ENCODE results near the gene SLC43A2. TPM values are rescaled to one million over a fixed set of nuclear protein-coding genes. Genes with fewer than 3 reads are reported as not detected.
"Not testable (repeated sequence)": the region's sequence is repeated elsewhere in the genome, so short reads cannot be mapped to it uniquely, and the experiment has no call there.

The SLC43A2 gene
- total and polyA plus RNA-seq, 2 donors (not counting 3 experiments of a cell fraction or from before 2014, with no cell fraction given), result 41.7 to 52.0 TPM

GRCh38 chr17:1572646-1573045 lies 56.0 kb downstream of the SLC43A2 start:
- dilution Hi-C loops (cut with MboI; ENCODE audit: extremely low pct_ligation_motif_present, low sequenced_read_pairs); H3K9me3 ChIP-seq (replicated peaks; ENCODE audit: control insufficient read depth, insufficient read depth, low read length); H3K79me2 ChIP-seq (ENCODE audit: control insufficient read depth, insufficient read depth, low read length); POLR2A ChIA-PET; FAIRE-seq; intact Hi-C loops (cut with micrococcal nuclease); H2AFZ ChIP-seq (ENCODE audit: low read depth, low read length); BruUV-seq (replicated peaks); DNase-seq (ENCODE audit: low read depth, low spot score); H3K9me1 ChIP-seq (replicated peaks; ENCODE audit: control insufficient read depth, extremely low read depth, insufficient read depth, low read length); H3K27ac ChIP-seq (ENCODE audit: insufficient read depth, low read depth, low read length); H3K27me3 ChIP-seq (ENCODE audit: control insufficient read depth in 2 of 2, insufficient read depth in 2 of 2, low read length in 2 of 2); H3K4me3 ChIP-seq (replicated peaks in 1 of 3; ENCODE audit: insufficient read depth in 1 of 3, low read depth in 1 of 3, low read length in 3 of 3); H4K20me1 ChIP-seq (replicated peaks; ENCODE audit: control insufficient read depth, extremely low read depth, insufficient read depth, low read length); H3K9ac ChIP-seq (replicated peaks; ENCODE audit: extremely low read depth, insufficient read depth, low read length); H3K36me3 ChIP-seq (ENCODE audit: control insufficient read depth in 2 of 2, extremely low read depth in 1 of 2, insufficient read depth in 2 of 2, low read length in 2 of 2); H3K4me2 ChIP-seq (ENCODE audit: insufficient read depth, low read length): not testable (repeated sequence)
- CTCF ChIA-PET, result interaction anchor here (0.7 to 10.7 kb wide), 3 partner anchors 56 to 313 kb away, joined by 3 to 459 read pairs (median 218); partner anchors contain the start of genes RILP, SCARF1 and SLC43A2
- H3K4me1 ChIP-seq (ENCODE audit: control insufficient read depth, extremely low read depth, insufficient read depth, low read length), result peaks cover 21% of the 10 kb centered on the region

DNA sequence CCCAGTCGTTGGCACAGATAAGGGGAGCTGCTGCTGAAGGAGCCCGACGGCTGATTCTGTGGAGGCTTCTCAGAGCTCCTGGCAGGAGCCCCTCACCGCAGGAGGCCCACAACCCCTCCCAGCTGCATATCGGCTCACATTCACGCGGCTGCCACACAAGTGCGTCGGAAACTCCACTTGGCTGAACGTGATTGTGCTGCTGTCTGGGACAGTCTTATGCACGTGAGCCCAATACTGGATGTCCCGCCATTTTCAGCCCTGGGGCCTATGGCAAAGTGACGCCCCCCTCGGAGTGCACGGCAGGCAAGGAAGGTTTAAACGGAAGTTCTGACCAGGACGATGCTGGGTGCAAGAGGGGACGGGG lies 57.3 kb downstream of the SLC43A2 start:
- BruUV-seq (replicated peaks), result no TSS peak
- FAIRE-seq, result no peak

More for the DNA sequence above, 57.3 kb downstream of the SLC43A2 start:
- H2AFZ ChIP-seq (ENCODE audit: low read depth, low read length), result no peak overlapping the region
- no peaks in the 10 kb centered on the region for H3K36me3 ChIP-seq (ENCODE audit: control insufficient read depth in 2 of 2, extremely low read depth in 1 of 2, insufficient read depth in 2 of 2, low read length in 2 of 2)
- intact Hi-C loops (cut with micrococcal nuclease), result no loop called here
- no peaks in the 10 kb centered on the region for H3K27me3 ChIP-seq (ENCODE audit: control insufficient read depth in 2 of 2, insufficient read depth in 2 of 2, low read length in 2 of 2)
- no peaks in the 10 kb centered on the region for H3K9me3 ChIP-seq (replicated peaks; ENCODE audit: control insufficient read depth, insufficient read depth, low read length)
- no peak overlapping the region for H3K4me2 ChIP-seq (ENCODE audit: insufficient read depth, low read length)
- TF ChIP-seq POLR2A (IDR thresholded peaks at IDR 0.05; ENCODE audit: low read depth, low read length) (no peak), POLR2AphosphoS5 (IDR thresholded peaks at IDR 0.05; ENCODE audit: insufficient read depth, low read depth, low read length) (no peak), MAX (IDR thresholded peaks at IDR 0.05; ENCODE audit: insufficient read depth, insufficient read length) (no peak), JUN (IDR thresholded peaks at IDR 0.05; ENCODE audit: borderline replicate concordance, insufficient read depth, insufficient read length, low read depth) (no peak), MYC (IDR thresholded peaks at IDR 0.05; ENCODE audit: low read depth, low read length) (no peak), EZH2 (IDR thresholded peaks at IDR 0.05; ENCODE audit: borderline replicate concordance, low read depth, low read length, severe bottlenecking) (no peak), GATA2 (IDR thresholded peaks at IDR 0.05; ENCODE audit: insufficient read depth, insufficient read length, low read depth, low read length) (no peak), FOS (IDR thresholded peaks at IDR 0.05; ENCODE audit: borderline replicate concordance, insufficient read depth, low read length) (no peak)
- TF ChIP-seq, protein P1, sequence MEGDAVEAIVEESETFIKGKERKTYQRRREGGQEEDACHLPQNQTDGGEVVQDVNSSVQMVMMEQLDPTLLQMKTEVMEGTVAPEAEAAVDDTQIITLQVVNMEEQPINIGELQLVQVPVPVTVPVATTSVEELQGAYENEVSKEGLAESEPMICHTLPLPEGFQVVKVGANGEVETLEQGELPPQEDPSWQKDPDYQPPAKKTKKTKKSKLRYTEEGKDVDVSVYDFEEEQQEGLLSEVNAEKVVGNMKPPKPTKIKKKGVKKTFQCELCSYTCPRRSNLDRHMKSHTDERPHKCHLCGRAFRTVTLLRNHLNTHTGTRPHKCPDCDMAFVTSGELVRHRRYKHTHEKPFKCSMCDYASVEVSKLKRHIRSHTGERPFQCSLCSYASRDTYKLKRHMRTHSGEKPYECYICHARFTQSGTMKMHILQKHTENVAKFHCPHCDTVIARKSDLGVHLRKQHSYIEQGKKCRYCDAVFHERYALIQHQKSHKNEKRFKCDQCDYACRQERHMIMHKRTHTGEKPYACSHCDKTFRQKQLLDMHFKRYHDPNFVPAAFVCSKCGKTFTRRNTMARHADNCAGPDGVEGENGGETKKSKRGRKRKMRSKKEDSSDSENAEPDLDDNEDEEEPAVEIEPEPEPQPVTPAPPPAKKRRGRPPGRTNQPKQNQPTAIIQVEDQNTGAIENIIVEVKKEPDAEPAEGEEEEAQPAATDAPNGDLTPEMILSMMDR (IDR thresholded peaks at IDR 0.05; ENCODE audit: extremely low read depth in 1 of 2, insufficient read depth in 1 of 2, low read depth in 1 of 2, low read length in 2 of 2), result no peak
- H3K79me2 ChIP-seq (ENCODE audit: control insufficient read depth, insufficient read depth, low read length), result no peaks in the 10 kb centered on the region
- H3K9ac ChIP-seq (replicated peaks; ENCODE audit: extremely low read depth, insufficient read depth, low read length), result no peak overlapping the region
- H3K4me3 ChIP-seq (replicated peaks in 1 of 3; ENCODE audit: insufficient read depth in 1 of 3, low read depth in 1 of 3, low read length in 3 of 3), result no peak overlapping the region
- dilution Hi-C loops (cut with MboI; ENCODE audit: extremely low pct_ligation_motif_present, low sequenced_read_pairs), result no loop called here
- H3K27ac ChIP-seq (ENCODE audit: insufficient read depth, low read depth, low read length), result no peak overlapping the region
- POLR2A ChIA-PET, result no interaction called here
- H3K4me1 ChIP-seq (ENCODE audit: control insufficient read depth, extremely low read depth, insufficient read depth, low read length), result peaks cover 14% of the 10 kb centered on the region
- H4K20me1 ChIP-seq (replicated peaks; ENCODE audit: control insufficient read depth, extremely low read depth, insufficient read depth, low read length), result no peaks in the 10 kb centered on the region
- DNase-seq (ENCODE audit: low read depth, low spot score), result no peak
- CTCF ChIA-PET, result interaction anchor here (1.0 to 10.7 kb wide), 2 partner anchors 19 to 58 kb away, joined by 3 to 459 read pairs; partner anchors contain the start of gene SLC43A2
- no peaks in the 10 kb centered on the region for H3K9me1 ChIP-seq (replicated peaks; ENCODE audit: control insufficient read depth, extremely low read depth, insufficient read depth, low read length)

All from endothelial cell of umbilical vein (primary cell).